GM12875 (cell line): ENCODE data around the gene NACC1.
A peak's percentile ranks its signal among the peaks of the same experiment; 100 is the strongest.

Experiments used
- H3K4me3 ChIP-seq: one replicate; pipeline ENCODE4 v1.5.1; 2011; ENCODE audit warnings: low read depth, low read length, control low read depth
- CTCF ChIP-seq: IDR thresholded peaks from 2 replicates; pipeline ENCODE4 v1.5.1; 2011; ENCODE audit warnings: low read depth, mild to moderate bottlenecking, control low read depth, inconsistent platforms, low read length, moderate library complexity, borderline replicate concordance; ENCODE audit not compliant: insufficient read depth

Gene NACC1

GRCh38 chr19:13138916-13139198, 20.8 kb downstream of the NACC1 start:
- no peak for TF ChIP-seq CTCF
- H3K4me3 ChIP-seq = no peak overlapping the region

- TF ChIP-seq CTCF = no peak
- no peak overlapping the region for H3K4me3 ChIP-seq
These were observed 21.7 kb downstream of the NACC1 start for GRCh38 chr19:13139633-13140311.

GRCh38 chr19:13146763-13147563, 28.9 kb downstream of the NACC1 start:
- TF ChIP-seq CTCF = no peak
- no peak overlapping the region for H3K4me3 ChIP-seq

- H3K4me3 ChIP-seq = peak overlapping the region; percentile 89
These were observed 31.1 kb downstream of the NACC1 start for GRCh38 chr19:13149173-13149627.

- peak overlapping the region; percentile 89 for H3K4me3 ChIP-seq
- TF ChIP-seq CTCF = no peak
These were observed 31.6 kb downstream of the NACC1 start for GRCh38 chr19:13149628-13150186.

GRCh38 chr19:13150187-13150930, 32.3 kb downstream of the NACC1 start, which contains the start of the genes IER2 and STX10:
Gene IER2 (plus strand): TSS chr19:13150411. CDS start chr19:13153187, 2,776 bp downstream.
Gene STX10 (minus strand): TSS chr19:13150375. CDS start chr19:13150173, 202 bp downstream.
- peak; percentile 58 for TF ChIP-seq CTCF
- H3K4me3 ChIP-seq = peak within 1 kb of the TSS; percentile 89

- no peak for TF ChIP-seq CTCF
- H3K4me3 ChIP-seq = peak overlapping the region; percentile 89
These were observed 33.0 kb downstream of the NACC1 start for GRCh38 chr19:13150931-13151604.
